Measurements from ENCODE around the gene RFC1. TPM values are rescaled to one million over a fixed set of nuclear protein-coding genes. Genes with fewer than 3 reads are reported as not detected.
"Not testable (repeated sequence)": the region's sequence is repeated elsewhere in the genome, so short reads cannot be mapped to it uniquely, and the experiment has no call there.

Gene RFC1
- total RNA-seq, 2 experiments from 2014 or later = 97.0 to 104 TPM

- Mint-ChIP-seq H3K27me3 (no peaks in the 10 kb centered on the region), H3K36me3 (ENCODE audit: low read depth) (peaks cover 49% of the 10 kb centered on the region), H3K9me3 (peaks cover 4% of the 10 kb centered on the region), H3K27ac (peak overlapping the region; percentile 97), H3K4me1 (ENCODE audit: low read depth) (peaks cover 68% of the 10 kb centered on the region), H3K4me3 (peak overlapping the region; percentile 88)
- POLR2A ChIA-PET = interaction anchor here (1.1 to 3.1 kb wide), 4 partner anchors 9 to 105 kb away, joined by 4 to 40 read pairs (median 13); partner anchors contain the start of genes LIAS, RFC1 and RPL9
- Histone ChIP-seq H3K36me3 (ENCODE audit: insufficient read depth, low read length) (peaks cover 14% of the 10 kb centered on the region), H3K4me3 (ENCODE audit: low read length) (peak overlapping the region; percentile 53), H3K27ac (ENCODE audit: low read depth in 1 of 2, low read length in 2 of 2) (peak overlapping the region; percentile 75 to 88), H3K27me3 (ENCODE audit: control insufficient read depth in 1 of 2, insufficient read depth in 2 of 2, low read length in 2 of 2) (no peaks in the 10 kb centered on the region), H3K4me1 (ENCODE audit: insufficient read depth, low read length) (peaks cover 23% of the 10 kb centered on the region), H3K9me3 (ENCODE audit: control insufficient read depth in 1 of 2, insufficient read depth in 1 of 2, low read length in 2 of 2) (peaks cover 0 to 5% of the 10 kb centered on the region in 2 experiments)
- intact Hi-C loops (cut with DNase I, micrococcal nuclease) = loop anchor here (5.0 to 10.0 kb wide), 4 partner anchors 98 to 1379 kb away; partner anchors contain the start of genes LIAS (in 1 of the 2), PDS5A (in 1 of the 2) and RPL9 (in 1 of the 2)
- CTCF ChIA-PET = interaction anchor here (1.7 kb wide), 1 partner anchor 11 kb away, joined by 9 read pairs; the partner anchor contains the start of gene RFC1
- no peak for ATAC-seq (ENCODE audit: poor library complexity)
- DNase-seq = no peak
- TF ChIP-seq CTCF (IDR thresholded peaks at IDR 0.05) = no peak
Observed at GRCh38 chr4:39354254-39354552, 12.0 kb downstream of the RFC1 start.

DNA sequence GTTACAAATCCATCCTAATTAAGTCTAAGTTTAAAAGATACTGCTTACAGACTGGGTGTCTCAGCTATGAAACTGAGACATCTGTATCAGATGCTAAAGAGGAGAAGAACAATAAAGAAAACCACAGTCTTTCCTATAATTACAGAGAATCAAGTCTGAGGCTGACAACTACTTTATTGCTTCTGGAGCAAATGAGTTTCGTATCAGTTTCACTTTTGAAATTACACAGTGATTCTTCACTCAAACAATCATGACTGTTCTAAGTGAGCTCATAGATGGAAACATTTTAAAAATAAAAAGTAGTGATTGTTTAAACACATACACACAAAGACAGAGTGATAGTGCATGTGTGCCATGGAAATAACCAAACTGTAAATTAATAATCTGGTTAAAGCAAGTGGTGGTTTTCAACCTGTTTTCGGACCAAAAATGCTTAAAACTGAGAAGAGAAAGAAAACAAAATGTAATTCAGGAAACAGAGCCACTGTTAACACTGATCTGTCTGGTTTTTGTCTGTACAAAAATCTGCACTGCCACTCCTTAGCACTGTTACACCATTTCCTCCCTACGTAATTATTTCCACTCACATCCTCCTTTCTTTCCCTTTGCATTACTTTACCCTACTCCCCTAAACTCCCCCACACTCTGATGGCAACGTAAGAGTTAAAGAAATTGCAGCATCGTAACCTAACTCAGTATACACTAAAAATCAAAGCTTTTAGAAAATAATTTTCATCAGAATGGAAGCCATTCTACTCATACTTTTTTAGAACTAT, 12.5 kb downstream of the RFC1 start:
- peaks cover 67% of the 10 kb centered on the region for H3K4me1 Mint-ChIP-seq (ENCODE audit: low read depth)
- intact Hi-C loops (cut with DNase I, micrococcal nuclease) = loop anchor here (2.0 to 10.0 kb wide), 5 partner anchors 13 to 1379 kb away; partner anchors contain the start of genes RFC1 (in 2 of the 2), LIAS (in 1 of the 2), PDS5A (in 1 of the 2) and RPL9 (in 1 of the 2)

GRCh38 chr4:39353149-39353477, 13.0 kb downstream of the RFC1 start:
- peaks cover 54% of the 10 kb centered on the region for H3K36me3 Mint-ChIP-seq (ENCODE audit: low read depth)

More for the DNA sequence above, 12.5 kb downstream of the RFC1 start:
- Histone ChIP-seq H3K27ac (ENCODE audit: low read depth in 1 of 2, low read length in 2 of 2) (peak overlapping the region; percentile 75 to 88), H3K36me3 (ENCODE audit: insufficient read depth, low read length) (peaks cover 19% of the 10 kb centered on the region), H3K9me3 (ENCODE audit: control insufficient read depth in 1 of 2, insufficient read depth in 1 of 2, low read length in 2 of 2) (peaks cover 0 to 5% of the 10 kb centered on the region in 2 experiments), H3K4me1 (ENCODE audit: insufficient read depth, low read length) (peaks cover 20% of the 10 kb centered on the region), H3K4me3 (ENCODE audit: low read length) (peak overlapping the region; percentile 53), H3K27me3 (ENCODE audit: control insufficient read depth in 1 of 2, insufficient read depth in 2 of 2, low read length in 2 of 2) (no peaks in the 10 kb centered on the region)
- Mint-ChIP-seq H3K27me3 (no peaks in the 10 kb centered on the region), H3K27ac (peak overlapping the region; percentile 97), H3K4me3 (peak overlapping the region; percentile 88), H3K36me3 (ENCODE audit: low read depth) (peaks cover 49% of the 10 kb centered on the region), H3K9me3 (peaks cover 4% of the 10 kb centered on the region)
- ChIA-PET CTCF (interaction anchor here (1.0 to 1.7 kb wide), 2 partner anchors 12 to 30 kb away, joined by 4 to 9 read pairs; partner anchors contain the start of gene RFC1), POLR2A (interaction anchor here (0.7 to 3.1 kb wide), 6 partner anchors 9 to 321 kb away, joined by 3 to 40 read pairs (median 4); partner anchors contain the start of genes LIAS, RFC1 and RPL9)
- no peak for TF ChIP-seq CTCF (IDR thresholded peaks at IDR 0.05)
- ATAC-seq (ENCODE audit: poor library complexity) = peak; percentile 77
- peak in 3 of 14 experiments; percentile 71 to 81 (median 72) for DNase-seq

More at GRCh38 chr4:39353149-39353477, 13.0 kb downstream of the RFC1 start:
- not testable (repeated sequence) for H3K9me3 Mint-ChIP-seq; H3K9me3 ChIP-seq (ENCODE audit: control insufficient read depth in 1 of 2, insufficient read depth in 1 of 2, low read length in 2 of 2); H3K27me3 ChIP-seq (ENCODE audit: control insufficient read depth in 1 of 2, insufficient read depth in 2 of 2, low read length in 2 of 2); H3K27me3 Mint-ChIP-seq
- H3K4me3 Mint-ChIP-seq = peak overlapping the region; percentile 88
- Histone ChIP-seq H3K36me3 (ENCODE audit: insufficient read depth, low read length) (peaks cover 22% of the 10 kb centered on the region), H3K4me1 (ENCODE audit: insufficient read depth, low read length) (peaks cover 20% of the 10 kb centered on the region), H3K4me3 (ENCODE audit: low read length) (peak overlapping the region; percentile 53), H3K27ac (ENCODE audit: low read depth in 1 of 2, low read length in 2 of 2) (peak overlapping the region; percentile 75 to 88)
- ATAC-seq (ENCODE audit: poor library complexity) = peak; percentile 60
- ChIA-PET CTCF (interaction anchor here (1.0 to 1.7 kb wide), 2 partner anchors 12 to 29 kb away, joined by 4 to 9 read pairs; partner anchors contain the start of gene RFC1), POLR2A (interaction anchor here (0.7 to 3.1 kb wide), 5 partner anchors 10 to 320 kb away, joined by 3 to 40 read pairs (median 5); partner anchors contain the start of genes LIAS, RFC1 and RPL9)
- H3K27ac Mint-ChIP-seq = peak overlapping the region; percentile 97
- H3K4me1 Mint-ChIP-seq (ENCODE audit: low read depth) = peaks cover 62% of the 10 kb centered on the region
- DNase-seq = peak in 10 of 14 experiments; percentile 8 to 72 (median 26)
- intact Hi-C loops (cut with DNase I, micrococcal nuclease) = loop anchor here (2.0 to 10.0 kb wide), 5 partner anchors 14 to 1378 kb away; partner anchors contain the start of genes RFC1 (in 2 of the 2), LIAS (in 1 of the 2), PDS5A (in 1 of the 2) and RPL9 (in 1 of the 2)

Measured in CD4-positive, alpha-beta T cell (primary cell).